NCI-H345 treated with DMSO at 0.1 percent for 48 hours (cell line): ENCODE results near the gene THSD7A.

Experiments
- DNase-seq: peaks from one replicate; lab custom pipeline; 2025; ENCODE audit not compliant: unreplicated experiment; lab: John Stamatoyannopoulos, UW

Gene THSD7A, protein sequence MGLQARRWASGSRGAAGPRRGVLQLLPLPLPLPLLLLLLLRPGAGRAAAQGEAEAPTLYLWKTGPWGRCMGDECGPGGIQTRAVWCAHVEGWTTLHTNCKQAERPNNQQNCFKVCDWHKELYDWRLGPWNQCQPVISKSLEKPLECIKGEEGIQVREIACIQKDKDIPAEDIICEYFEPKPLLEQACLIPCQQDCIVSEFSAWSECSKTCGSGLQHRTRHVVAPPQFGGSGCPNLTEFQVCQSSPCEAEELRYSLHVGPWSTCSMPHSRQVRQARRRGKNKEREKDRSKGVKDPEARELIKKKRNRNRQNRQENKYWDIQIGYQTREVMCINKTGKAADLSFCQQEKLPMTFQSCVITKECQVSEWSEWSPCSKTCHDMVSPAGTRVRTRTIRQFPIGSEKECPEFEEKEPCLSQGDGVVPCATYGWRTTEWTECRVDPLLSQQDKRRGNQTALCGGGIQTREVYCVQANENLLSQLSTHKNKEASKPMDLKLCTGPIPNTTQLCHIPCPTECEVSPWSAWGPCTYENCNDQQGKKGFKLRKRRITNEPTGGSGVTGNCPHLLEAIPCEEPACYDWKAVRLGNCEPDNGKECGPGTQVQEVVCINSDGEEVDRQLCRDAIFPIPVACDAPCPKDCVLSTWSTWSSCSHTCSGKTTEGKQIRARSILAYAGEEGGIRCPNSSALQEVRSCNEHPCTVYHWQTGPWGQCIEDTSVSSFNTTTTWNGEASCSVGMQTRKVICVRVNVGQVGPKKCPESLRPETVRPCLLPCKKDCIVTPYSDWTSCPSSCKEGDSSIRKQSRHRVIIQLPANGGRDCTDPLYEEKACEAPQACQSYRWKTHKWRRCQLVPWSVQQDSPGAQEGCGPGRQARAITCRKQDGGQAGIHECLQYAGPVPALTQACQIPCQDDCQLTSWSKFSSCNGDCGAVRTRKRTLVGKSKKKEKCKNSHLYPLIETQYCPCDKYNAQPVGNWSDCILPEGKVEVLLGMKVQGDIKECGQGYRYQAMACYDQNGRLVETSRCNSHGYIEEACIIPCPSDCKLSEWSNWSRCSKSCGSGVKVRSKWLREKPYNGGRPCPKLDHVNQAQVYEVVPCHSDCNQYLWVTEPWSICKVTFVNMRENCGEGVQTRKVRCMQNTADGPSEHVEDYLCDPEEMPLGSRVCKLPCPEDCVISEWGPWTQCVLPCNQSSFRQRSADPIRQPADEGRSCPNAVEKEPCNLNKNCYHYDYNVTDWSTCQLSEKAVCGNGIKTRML (N-terminal part only)

GRCh38 chr7:11831736-11832495 lies at the start of gene THSD7A:
Gene THSD7A (minus strand): TSS chr7:11832198. CDS start chr7:11831946, 252 bp downstream.
- DNase-seq, result peak; percentile 74

DNA sequence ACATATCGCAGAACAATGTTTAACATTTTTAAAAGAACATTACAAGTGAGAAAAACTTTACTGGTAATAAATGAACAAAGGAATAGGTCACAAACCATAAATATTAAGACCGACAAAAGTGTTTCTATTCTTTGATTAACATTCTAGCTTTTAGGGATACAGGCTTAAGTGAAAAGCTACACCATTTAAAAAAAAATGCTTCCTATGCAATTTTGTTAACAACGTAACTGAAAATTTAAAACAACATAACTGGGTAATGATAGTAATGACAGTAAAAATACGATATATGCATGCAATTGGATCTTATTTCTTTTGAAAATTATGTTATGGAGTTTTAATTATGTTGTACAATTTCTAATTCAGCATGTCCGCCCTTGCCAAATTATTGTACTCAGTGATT lies 49.7 kb upstream of the THSD7A start:
- no peak for DNase-seq

DNA sequence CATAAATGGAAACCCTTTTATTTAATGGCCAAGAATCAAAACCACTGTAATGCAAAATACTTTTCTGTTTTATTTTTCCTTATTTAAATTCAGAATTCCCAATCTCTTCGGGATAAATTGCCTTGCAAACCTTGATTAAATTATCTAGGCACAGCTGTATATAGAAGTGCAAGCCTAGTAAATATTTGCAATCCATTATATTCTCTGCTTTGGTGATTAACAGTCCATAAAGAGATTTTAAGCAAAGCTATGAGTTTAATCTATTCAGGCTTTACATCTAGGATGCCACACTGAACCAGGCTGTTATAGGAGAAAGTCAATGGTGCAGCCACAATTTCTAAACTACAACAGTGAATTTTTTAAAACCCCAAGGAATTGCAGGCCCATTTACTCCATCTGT lies 43.6 kb upstream of the THSD7A start:
- no peak for DNase-seq

GRCh38 chr7:11865671-11866070 lies 33.7 kb upstream of the THSD7A start:
- DNase-seq, result no peak

GRCh38 chr7:11858622-11859302 lies 26.8 kb upstream of the THSD7A start:
- DNase-seq, result peak; percentile 25

DNA sequence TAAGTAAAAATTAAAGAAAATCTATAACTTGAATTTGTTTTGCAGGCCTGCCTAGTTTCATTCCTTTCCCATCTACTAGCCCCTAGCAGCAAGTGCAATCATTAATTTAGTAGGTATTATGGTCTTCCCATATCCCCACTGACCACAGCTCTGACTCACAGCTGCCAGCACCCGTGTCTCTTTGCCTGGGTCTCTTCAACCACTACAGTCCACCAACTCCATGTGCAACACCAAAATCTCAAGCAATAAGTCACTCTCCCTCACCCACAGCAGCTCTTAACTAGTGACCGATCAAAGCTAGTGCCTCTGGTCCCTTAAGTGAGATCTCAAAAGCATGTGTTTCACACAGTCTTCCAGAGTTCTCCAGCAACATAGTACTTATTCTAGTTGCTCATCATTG lies 26.0 kb upstream of the THSD7A start:
- no peak for DNase-seq

GRCh38 chr7:11848251-11848650 lies 16.3 kb upstream of the THSD7A start:
- no peak for DNase-seq

DNA sequence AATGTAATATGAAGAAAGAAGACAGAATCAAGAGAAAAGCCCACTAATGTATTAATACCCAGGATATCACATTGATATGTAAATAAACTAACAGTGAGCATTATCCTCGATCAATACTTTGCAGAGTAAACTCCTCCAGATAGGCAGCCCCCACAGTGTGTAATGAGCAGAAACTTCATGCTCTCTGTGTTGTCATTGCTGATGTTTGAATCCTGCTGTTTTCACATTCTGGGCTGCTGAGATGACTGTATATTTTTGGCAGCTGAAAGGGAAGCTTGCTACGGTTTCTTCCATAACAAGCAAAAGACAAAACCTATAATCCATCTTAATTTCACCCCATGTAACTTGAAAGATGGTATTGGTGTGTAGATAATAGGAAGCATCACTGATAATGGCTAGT lies 15.3 kb upstream of the THSD7A start:
- peak; percentile 30 for DNase-seq

DNA sequence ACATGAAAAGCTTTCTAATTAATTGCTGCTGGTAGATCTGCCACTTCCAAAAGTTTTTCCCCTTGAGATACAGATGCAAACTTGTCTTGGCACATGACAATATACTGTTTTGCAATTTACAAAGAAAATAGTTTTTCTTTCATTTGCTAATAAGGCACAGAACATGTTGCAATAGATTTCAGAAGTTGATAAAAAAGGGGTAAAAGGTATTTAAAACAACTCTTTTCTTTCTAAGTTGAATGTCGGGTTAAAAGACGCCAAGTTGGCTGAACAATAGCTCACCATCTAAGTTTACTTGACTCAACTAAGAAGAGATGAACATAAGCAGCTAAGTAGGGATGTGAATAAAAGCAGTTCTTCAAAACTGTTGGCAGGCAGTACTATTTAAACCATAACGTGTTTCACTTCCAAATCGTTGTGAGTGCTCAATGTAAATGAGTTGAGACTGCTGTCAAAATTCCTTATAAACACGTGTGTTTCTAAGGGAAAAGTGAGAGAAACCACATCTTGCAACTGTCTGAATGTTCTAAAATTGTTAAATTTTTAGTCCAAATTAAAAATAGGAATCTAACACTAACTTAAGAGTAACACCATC lies 14.5 kb upstream of the THSD7A start:
- DNase-seq, result no peak

DNA sequence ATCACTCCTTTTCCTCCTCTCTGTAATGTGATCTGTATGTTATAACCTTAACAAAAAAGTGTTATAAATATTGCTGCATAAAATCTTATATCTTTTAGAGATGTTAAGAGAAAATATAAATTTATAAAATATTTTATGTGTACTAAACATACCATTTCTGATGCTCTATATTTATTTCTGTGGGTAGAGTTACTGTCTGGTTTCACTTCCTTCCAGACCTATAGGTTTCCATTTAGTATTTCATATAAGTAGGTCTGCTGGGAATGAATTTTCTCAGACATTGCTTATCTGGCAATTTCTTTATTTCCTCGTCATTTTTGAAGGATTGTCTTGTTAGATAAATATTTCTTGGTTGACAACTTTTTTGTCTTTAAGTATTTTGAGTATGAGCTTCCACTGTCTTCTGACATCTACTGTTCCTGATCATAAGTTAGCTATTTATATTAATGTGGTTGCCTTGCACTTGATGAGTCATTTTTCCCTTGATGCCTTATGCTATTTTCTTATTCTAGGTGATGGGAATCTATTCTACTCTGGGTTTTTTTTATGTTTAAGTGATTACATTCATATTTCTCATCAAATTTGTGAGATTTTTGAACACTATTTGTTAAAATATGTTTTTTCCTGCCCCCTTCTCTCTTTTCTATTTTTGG lies 11.2 kb upstream of the THSD7A start:
- no peak for DNase-seq

DNA sequence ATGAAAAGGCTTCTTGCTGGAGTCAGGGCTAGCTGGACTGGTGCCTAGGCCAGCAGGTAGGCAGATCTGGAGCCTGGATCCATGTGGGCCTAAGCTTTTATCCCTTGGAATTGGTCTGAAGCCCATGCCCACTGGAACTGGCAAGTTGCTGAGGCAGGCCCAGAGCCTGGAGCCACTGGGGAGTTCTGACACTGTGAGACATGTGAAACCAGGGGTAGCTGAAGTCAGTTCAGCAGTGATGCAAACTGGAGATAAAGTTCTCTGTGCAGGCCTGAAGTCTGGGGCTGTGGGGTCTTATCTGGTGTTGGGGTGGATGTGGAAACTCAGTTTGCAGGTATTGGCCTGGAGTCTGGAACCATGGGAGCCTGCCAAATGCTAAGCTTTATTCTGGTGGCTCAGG lies 9.7 kb upstream of the THSD7A start:
- no peak for DNase-seq

- no peak for DNase-seq
These were observed 3.3 kb upstream of the THSD7A start for GRCh38 chr7:11835260-11835659.

DNA sequence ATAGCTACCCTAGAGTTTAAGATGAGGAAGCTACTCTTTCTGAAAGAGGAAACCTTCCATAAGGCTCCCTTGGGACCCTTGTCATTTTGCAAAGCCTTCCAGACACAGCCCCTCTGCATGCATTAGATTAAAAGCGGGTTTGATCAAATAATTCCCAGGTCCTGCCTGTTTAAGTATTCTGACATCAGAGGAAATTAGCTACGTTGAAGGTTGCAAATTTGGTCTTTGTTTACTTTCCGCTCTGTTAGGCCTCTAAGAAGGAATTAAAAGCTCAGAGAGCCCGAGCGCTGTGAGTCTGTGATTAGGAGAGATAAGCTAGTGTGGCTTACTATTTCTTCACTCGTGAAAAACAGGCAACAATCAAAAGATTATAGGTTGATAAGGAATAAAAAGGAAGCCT lies 1.4 kb upstream of the THSD7A start:
- peak; percentile 70 for DNase-seq

GRCh38 chr7:11831156-11831735 lies 752 bp downstream of the THSD7A start:
- DNase-seq, result peak; percentile 54

- DNase-seq, result peak; percentile 44
These were observed 1.3 kb downstream of the THSD7A start for GRCh38 chr7:11830582-11831155.

DNA sequence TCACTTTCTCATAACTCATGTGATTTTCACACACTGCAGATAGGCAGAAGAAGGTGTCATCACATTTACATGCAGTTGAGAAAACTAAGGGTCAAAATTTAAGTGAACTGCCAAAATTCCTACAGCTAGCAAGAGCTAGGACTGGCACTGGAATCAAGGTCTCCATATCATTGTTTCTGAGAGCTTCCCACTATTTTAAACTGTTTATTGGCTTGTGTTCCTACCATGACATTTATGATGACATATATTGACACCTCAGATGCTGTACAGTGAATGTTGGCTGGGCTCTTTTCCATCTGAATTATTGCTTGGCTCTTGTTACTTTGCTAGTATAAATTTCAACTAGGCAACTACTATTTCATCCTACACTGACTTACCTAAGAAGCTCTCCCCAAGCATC lies 2.0 kb downstream of the THSD7A start:
- DNase-seq, result no peak

DNA sequence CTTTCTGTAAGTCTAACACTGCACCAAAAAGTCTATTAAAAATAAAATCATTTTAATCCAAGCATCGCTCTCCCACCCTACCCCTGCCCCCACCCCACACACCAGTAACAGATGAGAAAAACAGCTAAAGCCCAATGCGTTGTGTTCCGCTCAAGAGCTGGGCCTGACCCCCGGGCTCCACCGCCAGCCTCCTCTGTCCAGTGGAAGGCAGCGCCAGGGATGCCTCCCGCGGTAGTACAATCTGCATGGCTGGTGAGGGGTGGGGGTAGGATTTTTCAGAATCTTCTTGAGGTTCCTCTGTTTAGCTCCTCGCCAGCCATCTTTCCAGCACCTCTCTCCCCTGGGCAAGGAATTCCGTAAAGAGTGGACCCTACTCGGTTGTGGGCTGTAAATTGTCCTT lies 12.1 kb downstream of the THSD7A start:
- no peak for DNase-seq

DNA sequence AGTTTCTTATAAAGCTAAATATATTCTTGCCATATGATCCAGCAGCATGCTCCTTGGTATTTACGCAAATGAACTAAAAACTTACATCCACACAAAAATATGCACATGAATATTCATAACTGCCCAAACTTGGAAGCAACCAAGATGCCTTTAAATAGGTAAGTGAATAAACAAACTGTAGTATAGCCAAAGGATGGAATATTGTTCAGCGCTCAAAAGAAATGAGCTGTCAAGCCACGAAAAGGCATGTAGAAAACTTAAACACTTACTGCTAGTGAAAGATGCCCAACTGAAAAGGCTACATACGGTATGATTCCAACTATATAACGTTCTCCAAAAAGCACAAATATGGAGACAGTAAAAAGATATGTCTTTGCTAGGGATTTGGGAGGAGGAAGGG lies 12.7 kb downstream of the THSD7A start:
- DNase-seq, result no peak
